GM10266 (cell line): ENCODE results near the gene NT5C1B.

Source experiments
- DNase-seq: peaks from one replicate; pipeline ENCODE4 v3.0.0; 2012; ENCODE audit errors: extremely low spot score
- CTCF ChIP-seq: IDR thresholded peaks from 2 replicates; pipeline ENCODE4 v1.5.1; 2012; ENCODE audit warnings: mild to moderate bottlenecking, low read depth; ENCODE audit not compliant: control insufficient read depth, insufficient read depth; ENCODE audit errors: missing control alignments

Gene NT5C1B

DNA sequence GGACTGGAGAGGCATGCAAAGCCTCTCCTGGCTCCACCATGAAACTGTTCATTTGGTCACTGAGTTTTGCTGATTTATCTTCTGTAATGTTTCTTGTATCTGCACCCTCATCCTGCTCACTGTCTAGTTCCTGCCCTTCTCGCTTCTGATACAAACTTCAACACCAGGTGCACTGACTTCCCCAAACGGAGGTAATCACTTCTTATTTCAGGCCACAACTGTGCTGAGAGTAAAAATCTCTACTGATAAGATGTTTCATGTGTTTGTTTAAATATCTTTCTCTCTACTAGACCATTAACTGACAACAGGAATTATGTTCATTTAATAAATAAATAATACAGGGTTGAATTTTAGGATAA lies 10.9 kb upstream of the NT5C1B start:
- DNase-seq: no peak
- no peak for TF ChIP-seq CTCF

GRCh38 chr2:18599509-18600254 lies 10.3 kb upstream of the NT5C1B start:
- no peak for TF ChIP-seq CTCF
- no peak for DNase-seq

DNA sequence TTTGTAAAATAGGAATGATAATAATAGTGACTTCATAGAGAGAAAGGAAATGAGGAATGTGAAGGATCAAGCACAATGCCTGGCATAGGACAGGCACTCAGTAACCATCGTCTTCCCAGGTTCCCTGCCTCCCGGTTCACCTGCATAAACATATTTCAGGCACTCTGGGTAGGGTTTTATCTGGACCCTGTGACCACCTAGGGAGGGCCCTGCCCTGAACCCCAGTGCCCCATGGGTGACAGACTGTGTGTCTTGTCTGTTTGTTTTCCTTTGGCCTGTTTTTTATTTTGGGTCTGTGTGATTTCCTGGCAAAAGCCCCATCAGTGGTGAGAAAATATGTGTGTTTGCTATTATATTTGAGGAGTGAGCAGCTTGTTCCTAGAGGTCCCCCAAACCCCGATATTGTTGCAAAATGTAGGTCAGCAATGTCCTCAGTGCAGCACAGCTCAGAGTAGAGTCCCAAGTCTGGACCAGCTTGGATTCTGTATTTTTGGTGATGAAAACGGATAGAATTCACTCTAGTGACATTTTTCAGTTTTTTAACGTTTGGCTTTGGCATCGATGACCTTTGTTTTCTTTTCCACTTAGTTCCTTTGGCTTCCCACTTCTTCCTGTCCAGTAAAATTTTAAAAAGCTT lies 9.6 kb upstream of the NT5C1B start:
- no peak for TF ChIP-seq CTCF
- no peak for DNase-seq

DNA sequence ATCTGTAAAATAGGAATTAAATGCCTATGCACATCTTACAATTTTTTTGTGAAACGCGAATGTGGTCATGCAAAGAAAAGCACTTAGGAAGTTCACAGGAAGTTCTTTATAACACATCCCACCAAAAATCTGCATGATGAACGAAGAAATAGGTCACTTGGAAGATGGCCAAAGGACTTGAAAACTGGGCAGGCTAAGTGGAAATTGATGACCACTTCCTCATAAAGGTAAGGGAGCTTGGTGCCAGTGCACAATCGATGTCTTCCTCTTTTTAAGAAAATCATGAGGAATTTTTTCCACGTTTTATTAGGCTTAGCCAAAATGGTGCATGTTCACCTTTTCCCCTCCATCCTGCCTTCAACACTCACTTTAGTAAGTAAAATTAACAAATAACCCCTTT lies 8.2 kb upstream of the NT5C1B start:
- TF ChIP-seq CTCF: no peak
- DNase-seq: no peak

DNA sequence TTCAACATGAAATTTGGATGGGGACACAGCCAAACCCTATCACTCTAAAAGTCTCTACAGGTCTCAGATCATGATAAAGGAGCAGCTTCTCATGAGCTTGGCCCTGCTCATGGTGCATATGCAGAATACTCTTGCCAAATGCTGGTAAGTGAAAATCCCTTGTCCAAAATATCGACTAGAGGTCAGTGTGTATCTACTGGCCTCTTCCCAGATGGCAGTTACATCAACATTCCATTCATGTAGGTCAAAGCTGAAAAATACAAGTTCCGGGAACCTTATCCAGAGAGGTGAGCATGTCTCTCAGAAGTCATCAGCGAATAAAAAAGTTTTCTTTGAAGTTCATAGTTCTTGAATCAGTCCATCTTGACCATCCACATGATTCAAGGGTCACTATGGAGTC lies 7.6 kb upstream of the NT5C1B start:
- DNase-seq: no peak
- TF ChIP-seq CTCF: no peak

- no peak for DNase-seq
- no peak for TF ChIP-seq CTCF
Observed at GRCh38 chr2:18593496-18593895, 4.1 kb upstream of the NT5C1B start.

DNA sequence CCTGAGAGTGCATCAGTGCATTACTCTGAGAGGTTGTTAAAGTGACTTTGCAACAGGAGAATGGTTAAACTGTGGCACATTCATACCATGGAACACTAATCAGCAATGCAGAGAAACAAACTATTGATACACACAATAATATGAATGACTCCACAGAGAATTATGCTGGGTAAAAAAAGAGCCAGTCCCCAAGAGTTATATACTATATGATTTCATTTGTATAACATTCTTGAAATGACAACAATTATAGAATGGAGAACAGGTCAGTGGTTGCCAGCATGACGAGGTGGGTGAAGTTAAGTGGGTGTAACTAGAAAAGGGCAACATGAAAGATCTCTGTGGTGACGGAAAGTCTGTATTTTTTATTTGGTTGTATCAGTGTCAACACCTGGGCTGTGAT lies 3.0 kb upstream of the NT5C1B start:
- no peak for TF ChIP-seq CTCF

More for the DNA sequence above, 3.0 kb upstream of the NT5C1B start:
- DNase-seq: no peak
